PC-3 (cell line): Measurements from ENCODE around the gene HPS5.

ENCODE experiments used
- CTCF ChIP-seq: fragments of 300-600 bp; sonication (generic); conservative IDR thresholded peaks from 2 replicates; pipeline ENCODE4 v1.5.1; 2017; ENCODE audit warnings: antibody characterized with exemption, low read depth, mild to moderate bottlenecking, low read length
- EZH2 ChIP-seq: fragments of 300-600 bp; sonication (generic); IDR thresholded peaks from one replicate; pipeline ENCODE4 v1.6.1; 2017; ENCODE audit warnings: antibody characterized with exemption, mild to moderate bottlenecking, low read length; ENCODE audit not compliant: unreplicated experiment

DNA sequence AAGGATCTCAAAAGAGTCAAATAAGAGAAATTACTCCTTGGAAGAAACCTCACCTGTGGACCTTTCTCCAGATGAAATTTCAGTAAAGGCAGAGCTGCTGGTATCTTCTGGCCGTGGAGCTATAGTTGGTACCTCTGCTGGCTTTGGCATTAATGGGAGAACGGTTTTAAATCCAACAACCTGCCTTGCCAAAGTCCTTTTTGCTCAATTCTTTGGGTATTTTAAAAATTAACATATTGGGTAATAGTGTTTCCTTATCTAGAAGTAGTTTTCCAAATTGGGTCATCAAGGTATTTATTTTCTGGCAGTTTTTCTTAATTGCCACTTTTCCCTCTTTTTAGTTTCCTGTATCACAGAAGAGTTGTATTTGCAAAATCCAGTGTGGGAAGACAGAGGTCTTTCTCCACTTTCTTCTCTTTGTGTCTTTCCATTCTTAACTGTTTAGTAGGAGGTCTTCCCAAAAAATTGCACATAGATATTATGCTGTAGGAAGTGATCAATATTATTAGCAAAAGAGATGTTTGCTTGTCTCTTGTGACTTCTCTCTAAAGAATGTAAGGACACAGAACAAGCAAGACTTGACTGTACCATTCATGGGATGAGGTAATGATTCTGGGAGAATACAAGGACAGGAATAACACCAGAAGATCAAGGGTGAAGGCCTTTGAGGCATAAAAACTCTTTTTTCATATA lies 85.1 kb downstream of the HPS5 start, which contains the start of gene SAA4:
- TF ChIP-seq EZH2 (no peak), CTCF (no peak)
